ENCODE data around the gene DHDDS. TPM values are rescaled to one million over a fixed set of nuclear protein-coding genes. Genes with fewer than 3 reads are reported as not detected.

Gene DHDDS
- total RNA-seq, 1 donor from 2014 or later: 87.2 TPM

DNA sequence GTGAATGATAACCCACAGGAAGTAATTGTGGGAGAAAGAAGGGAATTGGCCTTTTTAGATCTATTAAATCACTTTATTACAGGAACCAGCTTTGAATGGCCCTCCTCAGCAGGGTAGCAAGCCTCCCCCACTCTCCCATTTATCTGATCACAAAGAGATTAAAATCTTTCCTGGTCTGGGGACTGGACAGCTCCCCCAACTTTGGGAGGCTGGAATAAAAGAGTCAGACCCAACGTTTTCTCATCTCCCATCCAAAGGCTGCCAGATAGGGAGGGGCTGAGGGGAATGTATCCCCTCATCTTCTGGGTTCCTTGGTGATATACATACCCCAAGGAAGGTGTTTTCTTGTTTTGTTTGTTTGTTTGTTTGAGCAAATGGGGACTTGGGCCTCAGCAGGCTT, 19.1 kb upstream of the DHDDS start:
- DNase-seq (ENCODE audit: low read depth) (no peak), FAIRE-seq (no peak)
- no peak overlapping the region for H3K27ac ChIP-seq (ENCODE audit: low read depth, low read length)
- Mint-ChIP-seq H3K36me3 (ENCODE audit: low read depth, unreplicated experiment) (peaks cover 2% of the 10 kb centered on the region), H3K9me3 (ENCODE audit: unreplicated experiment) (no peaks in the 10 kb centered on the region), H3K4me3 (ENCODE audit: unreplicated experiment) (peak overlapping the region; percentile 89), H3K27ac (ENCODE audit: unreplicated experiment) (no peak overlapping the region), H3K4me1 (ENCODE audit: low read depth, unreplicated experiment) (peaks cover 47% of the 10 kb centered on the region), H3K27me3 (ENCODE audit: low read depth, unreplicated experiment) (no peaks in the 10 kb centered on the region)
- no peak overlapping the region for H3K9ac ChIP-seq (ENCODE audit: low read length)
- H4K20me1 ChIP-seq (ENCODE audit: insufficient read depth, low read length): no peaks in the 10 kb centered on the region
- no peaks in the 10 kb centered on the region for H3K9me3 ChIP-seq (ENCODE audit: insufficient read depth, low read depth, low read length)
- H3K79me2 ChIP-seq (ENCODE audit: insufficient read depth, low read length): no peaks in the 10 kb centered on the region
- H3K4me1 ChIP-seq (ENCODE audit: insufficient read depth, low read length): no peaks in the 10 kb centered on the region
- H3K4me2 ChIP-seq (ENCODE audit: low read length): no peak overlapping the region
- TF ChIP-seq EZH2 (IDR thresholded peaks at IDR 0.05; ENCODE audit: insufficient read depth, low read length): no peak
- TF ChIP-seq, protein P1, sequence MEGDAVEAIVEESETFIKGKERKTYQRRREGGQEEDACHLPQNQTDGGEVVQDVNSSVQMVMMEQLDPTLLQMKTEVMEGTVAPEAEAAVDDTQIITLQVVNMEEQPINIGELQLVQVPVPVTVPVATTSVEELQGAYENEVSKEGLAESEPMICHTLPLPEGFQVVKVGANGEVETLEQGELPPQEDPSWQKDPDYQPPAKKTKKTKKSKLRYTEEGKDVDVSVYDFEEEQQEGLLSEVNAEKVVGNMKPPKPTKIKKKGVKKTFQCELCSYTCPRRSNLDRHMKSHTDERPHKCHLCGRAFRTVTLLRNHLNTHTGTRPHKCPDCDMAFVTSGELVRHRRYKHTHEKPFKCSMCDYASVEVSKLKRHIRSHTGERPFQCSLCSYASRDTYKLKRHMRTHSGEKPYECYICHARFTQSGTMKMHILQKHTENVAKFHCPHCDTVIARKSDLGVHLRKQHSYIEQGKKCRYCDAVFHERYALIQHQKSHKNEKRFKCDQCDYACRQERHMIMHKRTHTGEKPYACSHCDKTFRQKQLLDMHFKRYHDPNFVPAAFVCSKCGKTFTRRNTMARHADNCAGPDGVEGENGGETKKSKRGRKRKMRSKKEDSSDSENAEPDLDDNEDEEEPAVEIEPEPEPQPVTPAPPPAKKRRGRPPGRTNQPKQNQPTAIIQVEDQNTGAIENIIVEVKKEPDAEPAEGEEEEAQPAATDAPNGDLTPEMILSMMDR (IDR thresholded peaks at IDR 0.05; ENCODE audit: insufficient read depth, low read depth, low read length): no peak
- peaks cover 49% of the 10 kb centered on the region for H3K27me3 ChIP-seq (ENCODE audit: insufficient read depth, low read length)
- no peaks in the 10 kb centered on the region for H3K36me3 ChIP-seq (ENCODE audit: insufficient read depth, low read length)
- H2AFZ ChIP-seq (ENCODE audit: low read depth, low read length): no peak overlapping the region
- H3K4me3 ChIP-seq (ENCODE audit: insufficient read depth, low read depth, low read length): no peak overlapping the region

DNA sequence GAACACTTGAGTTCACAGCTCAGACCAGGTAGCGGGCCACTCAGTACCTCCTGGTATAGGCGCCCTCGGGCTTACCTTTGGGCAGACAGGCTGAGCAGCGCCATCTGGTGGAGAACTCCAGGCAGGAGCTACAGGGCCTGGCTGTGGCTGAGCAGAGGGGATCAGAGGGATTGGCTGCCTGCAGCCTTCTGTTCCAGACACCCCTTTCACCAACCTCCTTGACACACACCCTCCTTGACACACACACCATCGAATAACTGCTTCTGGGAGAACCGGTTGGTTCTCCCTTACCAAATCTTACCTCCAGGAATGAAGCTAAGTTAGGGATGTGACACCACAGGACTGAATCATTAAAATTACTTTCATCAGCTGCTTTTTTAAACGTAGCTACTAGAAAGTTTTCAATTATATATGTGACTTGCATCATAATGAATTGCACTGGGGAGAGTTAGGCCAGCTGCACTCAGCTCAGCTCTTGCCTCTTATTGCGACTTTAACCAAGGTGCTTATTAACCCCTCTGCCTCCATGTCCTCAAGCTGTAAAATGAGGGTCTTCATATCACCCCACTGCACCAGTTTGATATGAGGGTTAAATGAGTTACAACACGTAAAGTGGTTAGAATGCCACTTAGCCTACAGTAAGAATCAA, 14.9 kb upstream of the DHDDS start:
- Histone ChIP-seq H3K4me3 (ENCODE audit: insufficient read depth, low read depth, low read length) (no peak overlapping the region), H3K27ac (ENCODE audit: low read depth, low read length) (no peak overlapping the region), H3K9ac (ENCODE audit: low read length) (no peak overlapping the region), H3K4me2 (ENCODE audit: low read length) (no peak overlapping the region), H2AFZ (ENCODE audit: low read depth, low read length) (no peak overlapping the region), H3K36me3 (ENCODE audit: insufficient read depth, low read length) (no peaks in the 10 kb centered on the region), H4K20me1 (ENCODE audit: insufficient read depth, low read length) (no peaks in the 10 kb centered on the region), H3K27me3 (ENCODE audit: insufficient read depth, low read length) (peaks cover 36% of the 10 kb centered on the region), H3K4me1 (ENCODE audit: insufficient read depth, low read length) (peaks cover 4% of the 10 kb centered on the region), H3K79me2 (ENCODE audit: insufficient read depth, low read length) (no peaks in the 10 kb centered on the region), H3K9me3 (ENCODE audit: insufficient read depth, low read depth, low read length) (no peaks in the 10 kb centered on the region)
- peak overlapping the region; percentile 64 for H3K27ac Mint-ChIP-seq (ENCODE audit: unreplicated experiment)
- H3K4me3 Mint-ChIP-seq (ENCODE audit: unreplicated experiment): peak overlapping the region; percentile 30
- no peak for FAIRE-seq
- H3K9me3 Mint-ChIP-seq (ENCODE audit: unreplicated experiment): no peaks in the 10 kb centered on the region
- no peaks in the 10 kb centered on the region for H3K27me3 Mint-ChIP-seq (ENCODE audit: low read depth, unreplicated experiment)
- peaks cover 44% of the 10 kb centered on the region for H3K4me1 Mint-ChIP-seq (ENCODE audit: low read depth, unreplicated experiment)
- peak; percentile 31 for DNase-seq (ENCODE audit: low read depth)
- TF ChIP-seq, protein P1 (IDR thresholded peaks at IDR 0.05; ENCODE audit: insufficient read depth, low read depth, low read length): peak; percentile 76
- TF ChIP-seq EZH2 (IDR thresholded peaks at IDR 0.05; ENCODE audit: insufficient read depth, low read length): no peak
- H3K36me3 Mint-ChIP-seq (ENCODE audit: low read depth, unreplicated experiment): peaks cover 2% of the 10 kb centered on the region

DNA sequence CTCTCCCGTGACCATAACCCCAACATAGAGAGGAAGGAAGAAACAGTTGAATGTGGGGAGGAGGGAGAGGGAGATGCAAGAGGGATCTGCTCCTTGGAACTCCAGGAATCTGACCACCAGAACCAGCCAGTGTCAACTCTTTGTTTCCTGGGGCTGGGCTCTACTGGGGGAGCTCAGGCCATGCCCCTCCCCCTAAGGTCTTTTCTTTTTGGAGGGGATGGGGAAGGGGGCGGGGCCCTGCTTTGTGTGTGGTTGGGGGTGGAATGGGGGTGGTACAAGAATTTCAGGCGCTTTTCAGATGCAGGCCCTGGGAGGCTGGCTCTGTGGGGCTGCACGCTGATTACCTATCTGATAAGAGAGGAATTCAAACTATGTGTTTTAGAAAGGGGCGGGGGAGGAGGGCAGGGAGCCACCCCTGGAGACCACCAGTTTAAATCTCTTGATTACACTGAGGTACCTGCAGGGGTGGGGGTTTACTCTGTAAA, 13.2 kb upstream of the DHDDS start:
- Histone ChIP-seq H3K4me3 (ENCODE audit: insufficient read depth, low read depth, low read length) (no peak overlapping the region), H4K20me1 (ENCODE audit: insufficient read depth, low read length) (no peaks in the 10 kb centered on the region), H3K4me1 (ENCODE audit: insufficient read depth, low read length) (peaks cover 4% of the 10 kb centered on the region), H3K27ac (ENCODE audit: low read depth, low read length) (no peak overlapping the region), H3K36me3 (ENCODE audit: insufficient read depth, low read length) (no peaks in the 10 kb centered on the region), H3K79me2 (ENCODE audit: insufficient read depth, low read length) (no peaks in the 10 kb centered on the region), H3K27me3 (ENCODE audit: insufficient read depth, low read length) (peaks cover 24% of the 10 kb centered on the region), H3K4me2 (ENCODE audit: low read length) (peak overlapping the region; percentile 8), H2AFZ (ENCODE audit: low read depth, low read length) (no peak overlapping the region), H3K9me3 (ENCODE audit: insufficient read depth, low read depth, low read length) (no peaks in the 10 kb centered on the region), H3K9ac (ENCODE audit: low read length) (no peak overlapping the region)
- Mint-ChIP-seq H3K4me3 (ENCODE audit: unreplicated experiment) (peak overlapping the region; percentile 70), H3K9me3 (ENCODE audit: unreplicated experiment) (no peaks in the 10 kb centered on the region), H3K4me1 (ENCODE audit: low read depth, unreplicated experiment) (peaks cover 34% of the 10 kb centered on the region), H3K27me3 (ENCODE audit: low read depth, unreplicated experiment) (no peaks in the 10 kb centered on the region), H3K27ac (ENCODE audit: unreplicated experiment) (peak overlapping the region; percentile 95), H3K36me3 (ENCODE audit: low read depth, unreplicated experiment) (peaks cover 2% of the 10 kb centered on the region)
- DNase-seq (ENCODE audit: low read depth) (no peak), FAIRE-seq (no peak)
- no peak for TF ChIP-seq EZH2 (IDR thresholded peaks at IDR 0.05; ENCODE audit: insufficient read depth, low read length)
- TF ChIP-seq, protein P1 (IDR thresholded peaks at IDR 0.05; ENCODE audit: insufficient read depth, low read depth, low read length): no peak

Measured in astrocyte (in vitro differentiated cells and primary cell).